ENCODE data around the gene PKIG.

GRCh38 chr20:44572551-44573500 is 9.6 kb upstream of the PKIG start:
- TF ChIP-seq SIN3A (IDR thresholded peaks at IDR 0.05; ENCODE audit: borderline replicate concordance, insufficient read depth, low read length) (no peak), REST (IDR thresholded peaks at IDR 0.05; ENCODE audit: insufficient read depth in 1 of 2, low read depth in 2 of 2, low read length in 2 of 2) (no peak), TAF1 (IDR thresholded peaks at IDR 0.05; ENCODE audit: borderline replicate concordance, insufficient read depth, low read length) (no peak)
